Left ventricle myocardium inferior (tissue), 1 donor: ENCODE results near the gene BMP7. TPM values are rescaled to one million over a fixed set of nuclear protein-coding genes. Genes with fewer than 3 reads are reported as not detected.

Experiments
- DNase-seq: peaks from one replicate; pipeline ENCODE4 v3.0.0-alpha.2; 2020
- H3K27ac ChIP-seq: fragments of 200-600 bp; replicated peaks from 2 replicates; pipeline ENCODE4 v1.8.0; 2021
- H3K27me3 ChIP-seq: fragments of 200-600 bp; 2 replicates; pipeline ENCODE4 v1.8.0; 2021; ENCODE audit warnings: low read depth
- H3K36me3 ChIP-seq: fragments of 200-600 bp; 2 replicates; pipeline ENCODE4 v1.8.0; 2021
- H3K4me1 ChIP-seq: fragments of 200-600 bp; 2 replicates; pipeline ENCODE4 v1.8.0; 2021
- H3K4me3 ChIP-seq: fragments of 200-600 bp; 2 replicates; pipeline ENCODE4 v1.8.0; 2021; ENCODE audit warnings: mild to moderate bottlenecking, moderate library complexity
- H3K9me3 ChIP-seq: fragments of 200-600 bp; replicated peaks from 2 replicates; pipeline ENCODE4 v1.8.0; 2021
- CTCF ChIP-seq: fragments of 200-600 bp; IDR thresholded peaks from 2 replicates; pipeline ENCODE4 v1.8.0; 2021; ENCODE audit warnings: antibody characterized with exemption, mild to moderate bottlenecking, borderline replicate concordance
- intact Hi-C: fragments of 100-400 bp; cut with micrococcal nuclease; formaldehyde crosslinking; loops from one replicate; pipeline ENCODE4 v1.11.0; 2022
- total RNA-seq: library from RNA; stranded (reverse); fragmentation: NEBNext Ultra II Directional; extraction: Animal tissue kit (Norgen Biotek cat#: 25700); gene quantifications from one replicate; pipeline ENCODE4 v1.2.1, GENCODE V29; 2021
- donor health status: DM: no; HTN: yes; CAD: no; lungs with severe emphysema.

The BMP7 gene
- total RNA-seq, 1 donor from 2014 or later, result 19.9 TPM

DNA sequence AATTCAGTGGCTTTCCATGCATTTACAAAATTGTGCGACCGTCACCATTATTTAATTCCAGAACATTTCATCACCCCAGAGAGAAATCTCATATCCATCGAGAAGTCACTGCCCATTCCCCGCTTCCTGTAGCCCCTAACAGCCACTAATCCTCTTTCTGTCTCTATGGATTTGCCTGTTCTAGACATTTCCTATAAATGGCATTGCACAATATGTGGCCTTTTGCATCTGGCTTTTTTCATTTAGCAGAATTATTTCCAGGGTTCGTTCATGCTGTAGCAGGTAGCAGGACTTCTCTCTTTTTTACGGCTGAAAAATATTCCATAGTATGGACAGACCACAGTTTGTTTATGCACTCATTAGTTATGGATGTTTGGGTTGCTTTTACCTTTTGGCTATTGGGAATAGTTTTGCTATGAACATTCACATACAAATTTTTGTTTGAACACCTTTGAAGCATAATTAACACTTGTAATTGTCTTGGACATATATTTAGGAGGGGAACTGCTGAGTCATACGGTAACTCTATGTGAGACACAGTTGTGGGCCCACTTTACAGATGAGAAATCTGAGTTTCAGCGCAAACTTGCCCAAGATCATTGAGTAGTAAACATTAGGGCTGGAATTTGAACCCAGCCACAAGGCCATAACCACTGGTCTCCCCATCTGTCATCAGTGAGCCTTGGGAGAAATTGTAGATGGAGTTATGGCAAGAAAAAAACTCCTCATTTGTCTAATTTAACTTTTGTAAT lies 126.9 kb downstream of the BMP7 start:
- no peak overlapping the region for H3K27ac ChIP-seq
- H3K36me3 ChIP-seq, result no peaks in the 10 kb centered on the region
- peaks cover 8% of the 10 kb centered on the region for H3K27me3 ChIP-seq
- DNase-seq, result no peak
- intact Hi-C loops, result no loop called here
- no peak overlapping the region for H3K4me3 ChIP-seq
- H3K9me3 ChIP-seq, result no peaks in the 10 kb centered on the region
- no peaks in the 10 kb centered on the region for H3K4me1 ChIP-seq
- no peak for TF ChIP-seq CTCF

DNA sequence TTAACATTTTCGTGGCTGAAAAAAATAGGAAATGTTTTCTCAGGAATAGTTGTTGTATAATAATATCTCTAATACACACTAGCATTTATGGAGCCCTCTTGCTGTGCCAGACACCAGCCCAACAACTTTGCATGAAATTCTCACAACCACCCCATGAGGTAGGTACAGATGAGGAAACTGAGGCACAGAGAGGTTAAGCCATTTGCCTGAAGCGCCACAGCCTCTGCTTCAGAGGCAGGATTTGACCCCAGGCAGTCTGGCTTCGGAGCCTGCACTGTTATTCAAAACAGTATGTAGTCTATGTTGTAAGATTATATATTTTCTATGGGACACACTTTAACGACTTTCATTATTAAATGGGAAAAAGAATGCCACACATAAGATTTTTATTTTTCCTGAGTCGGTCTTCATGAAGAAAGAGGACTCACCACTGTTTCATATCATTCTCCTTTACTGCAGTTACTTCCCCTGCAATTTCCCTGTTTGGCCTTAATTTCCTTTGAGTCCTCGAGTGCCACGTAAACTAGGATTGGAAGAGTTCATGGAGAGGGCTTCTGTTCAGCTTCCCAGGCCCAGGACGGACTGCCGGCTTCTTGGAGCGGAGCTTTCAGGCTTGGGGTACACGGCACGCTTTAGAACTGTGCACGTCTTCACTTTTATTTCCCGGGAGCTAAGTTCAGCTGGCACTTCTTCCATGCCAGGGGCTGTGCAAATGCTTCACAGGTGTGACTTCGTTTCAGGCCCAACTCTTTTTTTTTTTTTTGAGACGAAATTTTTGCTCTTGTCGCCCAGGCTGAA lies 128.0 kb downstream of the BMP7 start:
- Histone ChIP-seq H3K4me3 (no peak overlapping the region), H3K4me1 (no peaks in the 10 kb centered on the region), H3K9me3 (no peaks in the 10 kb centered on the region), H3K36me3 (no peaks in the 10 kb centered on the region), H3K27me3 (peaks cover 11% of the 10 kb centered on the region), H3K27ac (no peak overlapping the region)
- DNase-seq, result no peak
- intact Hi-C loops, result no loop called here
- TF ChIP-seq CTCF, result no peak

DNA sequence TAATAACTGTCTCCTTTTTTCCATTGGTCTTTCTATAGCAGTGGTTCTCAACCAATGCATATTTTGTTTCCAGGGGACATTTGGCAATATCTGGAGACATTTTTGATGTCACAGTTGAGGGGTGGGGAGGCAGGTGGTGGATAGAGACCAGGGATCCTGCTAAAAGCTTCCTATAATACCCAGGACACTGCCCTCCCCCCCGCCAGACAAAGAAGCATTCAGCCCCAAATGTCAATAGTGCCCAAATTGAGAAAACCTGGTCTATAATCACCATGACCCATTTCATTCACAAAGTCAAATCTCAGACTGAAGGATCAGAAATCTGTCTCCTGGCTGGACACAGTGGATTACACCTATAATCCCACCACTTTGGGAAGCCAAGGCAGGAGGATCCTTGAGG lies 128.8 kb downstream of the BMP7 start:
- TF ChIP-seq CTCF, result no peak
- Histone ChIP-seq H3K4me3 (no peak overlapping the region), H3K9me3 (no peaks in the 10 kb centered on the region), H3K4me1 (no peaks in the 10 kb centered on the region), H3K27me3 (peaks cover 16% of the 10 kb centered on the region), H3K36me3 (no peaks in the 10 kb centered on the region), H3K27ac (no peak overlapping the region)
- intact Hi-C loops, result no loop called here
- no peak for DNase-seq

DNA sequence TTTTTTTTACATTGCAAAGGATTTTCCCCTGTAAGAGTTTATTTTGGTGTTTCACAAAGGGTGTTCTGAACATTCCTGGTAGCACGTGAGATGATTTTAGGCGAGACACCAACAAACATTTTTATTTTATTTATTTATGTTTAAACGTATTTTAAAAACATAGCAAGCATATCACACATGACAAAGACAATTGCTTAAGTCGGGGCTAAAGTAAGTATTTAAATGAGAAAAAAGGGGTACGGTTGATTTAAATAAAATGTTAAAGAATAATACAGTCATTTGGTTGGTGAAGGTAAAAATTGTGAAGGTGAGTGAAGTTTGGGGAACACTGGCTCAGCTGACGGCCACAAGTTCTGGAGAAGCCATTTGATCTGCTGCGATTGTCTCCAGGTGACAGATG lies 129.7 kb downstream of the BMP7 start:
- intact Hi-C loops, result no loop called here
- H3K27ac ChIP-seq, result no peak overlapping the region
- H3K27me3 ChIP-seq, result peaks cover 24% of the 10 kb centered on the region
- H3K4me1 ChIP-seq, result no peaks in the 10 kb centered on the region
- no peaks in the 10 kb centered on the region for H3K9me3 ChIP-seq
- no peak overlapping the region for H3K4me3 ChIP-seq
- no peaks in the 10 kb centered on the region for H3K36me3 ChIP-seq
- no peak for DNase-seq
- no peak for TF ChIP-seq CTCF

DNA sequence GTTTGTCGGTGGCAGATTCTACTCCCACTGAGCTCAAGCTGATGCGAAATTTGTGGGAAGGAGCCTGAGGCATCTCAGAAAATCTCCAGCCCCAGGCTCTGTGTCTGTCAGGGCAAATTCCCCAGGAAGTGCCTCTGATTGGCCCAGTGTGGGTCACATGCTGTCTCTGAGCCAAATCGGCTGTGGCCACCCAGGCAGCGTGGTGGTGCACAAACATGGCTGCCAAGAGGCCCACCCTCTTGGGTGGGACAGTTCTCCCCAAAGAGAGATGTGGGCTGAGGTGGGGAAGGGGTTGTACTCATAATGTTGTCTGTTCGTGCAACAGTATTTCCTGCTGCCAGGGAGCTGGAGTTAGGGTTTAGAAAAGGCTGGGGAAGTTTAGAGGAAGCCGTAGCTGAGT lies 130.6 kb downstream of the BMP7 start:
- Histone ChIP-seq H3K4me3 (no peak overlapping the region), H3K4me1 (no peaks in the 10 kb centered on the region), H3K27me3 (peaks cover 24% of the 10 kb centered on the region), H3K9me3 (no peaks in the 10 kb centered on the region), H3K27ac (no peak overlapping the region), H3K36me3 (no peaks in the 10 kb centered on the region)
- intact Hi-C loops, result no loop called here
- no peak for TF ChIP-seq CTCF
- no peak for DNase-seq
